Prostate gland (tissue), 2 donors: Measurements from ENCODE around the gene TSEN2. TPM values are rescaled to one million over a fixed set of nuclear protein-coding genes. Genes with fewer than 3 reads are reported as not detected.

ENCODE experiments used
- DNase-seq: peaks from one replicate; pipeline ENCODE4 v3.0.0-alpha.2; 2019; ENCODE audit warnings: low spot score
- H3K27ac ChIP-seq, 2 donors: fragments of 200-600 bp; sonication (generic); 2 replicates each; pipeline ENCODE4 v1.5.1; 2017 to 2019
- H3K27me3 ChIP-seq: fragments of 200-600 bp; sonication (generic); replicated peaks from 2 replicates; pipeline ENCODE4 v1.5.1; 2019; ENCODE audit not compliant: insufficient read depth
- H3K36me3 ChIP-seq, 2 donors: fragments of 200-600 bp; sonication (generic); 1 replicate in 1 of 2; 2 replicates in 1 of 2; pipeline versions ENCODE4 v1.5.1 to v1.8.1; 2017 to 2019
- H3K4me1 ChIP-seq: fragments of 200-600 bp; sonication (generic); replicated peaks from 2 replicates; pipeline ENCODE4 v1.5.1; 2019
- H3K4me3 ChIP-seq, 2 donors: fragments of 200-600 bp; sonication (generic); 2 replicates each; pipeline ENCODE4 v1.5.1; 2017 to 2019
- H3K9me3 ChIP-seq: fragments of 200-600 bp; sonication (generic); 2 replicates; pipeline ENCODE4 v1.5.1; 2017
- CTCF ChIP-seq, 4 experiments: fragments of 200-600 bp in 2 of 4; fragments of 450-650 bp in 2 of 4; sonication (generic) in 2 of 4; IDR thresholded peaks; 1 replicate in 3 of 4; 2 replicates in 1 of 4; pipeline ENCODE4 v1.5.1; 2016 to 2019; ENCODE audit warnings: antibody characterized with exemption in 4 of 4, mild to moderate bottlenecking in 2 of 4, moderate library complexity in 2 of 4
- POLR2A ChIP-seq: fragments of 450-650 bp; IDR thresholded peaks from one replicate; pipeline ENCODE4 v1.6.1; 2016; ENCODE audit warnings: antibody characterized with exemption, mild to moderate bottlenecking
- POLR2AphosphoS5 ChIP-seq: sonication (generic); formaldehyde crosslinking; IDR thresholded peaks from one replicate; pipeline ENCODE4 v1.6.1; 2017; ENCODE audit warnings: antibody characterized with exemption
- WGBS: methylation state at CpG from one replicate; pipeline ENCODE4 v1.1.5; 2018; 5-methylcytosine and 5-hydroxymethylcytosine counted together
- intact Hi-C: fragments of 100-400 bp; cut with DNase I; formaldehyde crosslinking; loops from one replicate; pipeline ENCODE4 v1.14.2; 2022
- total RNA-seq, 2 donors: library from RNA; depleted of rRNA; stranded (reverse); fragments of >200 nt; gene quantifications; one replicate each; pipeline ENCODE4 v1.1.0, GENCODE V29; 2016

The TSEN2 gene
- total RNA-seq, 2 donors from 2014 or later, result 13.8 to 14.9 TPM

DNA sequence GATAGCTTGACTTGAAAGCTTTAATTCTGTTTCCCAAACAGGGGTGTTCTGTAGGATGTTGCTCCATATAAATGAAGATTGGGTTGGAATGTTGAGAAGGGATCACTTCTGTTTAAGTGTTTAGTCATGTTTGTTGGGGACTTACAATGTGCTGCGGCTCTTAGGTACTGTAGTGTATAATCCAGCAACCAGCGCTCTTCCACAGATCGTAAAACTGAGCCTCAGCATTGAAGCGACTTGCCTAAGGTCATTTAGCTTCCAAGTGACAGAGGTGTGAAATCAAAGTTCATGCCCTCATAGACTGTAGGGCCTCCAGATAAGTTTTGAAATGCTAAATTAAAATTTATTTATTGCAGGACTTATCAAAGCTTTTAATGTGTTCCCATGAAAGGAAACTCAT is 74.4 kb downstream of the TSEN2 start:
- H3K36me3 ChIP-seq, result no peaks in the 10 kb centered on the region
- WGBS, result 56% methylated on average over 4 of the region's 4 CpGs
- intact Hi-C loops, result loop anchor here (5.0 to 10.0 kb wide), 3 partner anchors 71 to 276 kb away; partner anchors contain the start of gene RAF1
- H3K9me3 ChIP-seq, result no peaks in the 10 kb centered on the region
- H3K4me3 ChIP-seq, result no peak overlapping the region
- no peak for TF ChIP-seq POLR2A
- TF ChIP-seq POLR2AphosphoS5, result no peak
- TF ChIP-seq CTCF (IDR thresholded peaks at IDR 0.05), result no peak
- peaks cover 8% of the 10 kb centered on the region for H3K27me3 ChIP-seq
- no peak overlapping the region for H3K27ac ChIP-seq
- DNase-seq, result no peak
- H3K4me1 ChIP-seq, result peaks cover 2% of the 10 kb centered on the region

GRCh38 chr3:12559520-12559919 is 75.2 kb downstream of the TSEN2 start:
- H3K4me3 ChIP-seq, result no peak overlapping the region
- H3K27ac ChIP-seq, result no peak overlapping the region
- TF ChIP-seq POLR2A (no peak), POLR2AphosphoS5 (no peak), CTCF (IDR thresholded peaks at IDR 0.05) (no peak)
- DNase-seq, result no peak
- H3K27me3 ChIP-seq, result no peaks in the 10 kb centered on the region
- H3K36me3 ChIP-seq, result no peaks in the 10 kb centered on the region
- intact Hi-C loops, result loop anchor here (5.0 to 10.0 kb wide), 3 partner anchors 72 to 275 kb away; partner anchors contain the start of gene RAF1
- no peaks in the 10 kb centered on the region for H3K4me1 ChIP-seq
- 82% methylated on average over 3 of the region's 3 CpGs for WGBS
- H3K9me3 ChIP-seq, result no peaks in the 10 kb centered on the region

GRCh38 chr3:12560505-12561190 is 76.4 kb downstream of the TSEN2 start:
- DNase-seq, result no peak
- H3K27ac ChIP-seq, result no peak overlapping the region
- no peaks in the 10 kb centered on the region for H3K36me3 ChIP-seq
- H3K9me3 ChIP-seq, result no peaks in the 10 kb centered on the region
- H3K4me3 ChIP-seq, result no peak overlapping the region
- 83% methylated on average over 5 of the region's 5 CpGs for WGBS
- no peaks in the 10 kb centered on the region for H3K27me3 ChIP-seq
- no peaks in the 10 kb centered on the region for H3K4me1 ChIP-seq
- TF ChIP-seq POLR2A, result no peak
- intact Hi-C loops, result no loop called here

GRCh38 chr3:12561397-12561796 is 77.1 kb downstream of the TSEN2 start:
- H3K9me3 ChIP-seq, result no peaks in the 10 kb centered on the region
- H3K4me1 ChIP-seq, result no peaks in the 10 kb centered on the region

GRCh38 chr3:12562451-12562850 is 78.2 kb downstream of the TSEN2 start:
- TF ChIP-seq CTCF (IDR thresholded peaks at IDR 0.05) (no peak), POLR2AphosphoS5 (no peak), POLR2A (no peak)
- Histone ChIP-seq H3K27ac (no peak overlapping the region), H3K4me1 (no peaks in the 10 kb centered on the region), H3K36me3 (no peaks in the 10 kb centered on the region), H3K4me3 (no peak overlapping the region), H3K9me3 (no peaks in the 10 kb centered on the region), H3K27me3 (no peaks in the 10 kb centered on the region)
- 62% methylated on average over 1 of the region's 1 CpG for WGBS
- intact Hi-C loops, result no loop called here
- DNase-seq, result no peak

More at GRCh38 chr3:12561397-12561796, 77.1 kb downstream of the TSEN2 start:
- H3K27ac ChIP-seq, result no peak overlapping the region
- DNase-seq, result no peak
- 38% methylated on average over 2 of the region's 2 CpGs for WGBS
- H3K27me3 ChIP-seq, result no peaks in the 10 kb centered on the region
- intact Hi-C loops, result no loop called here
- no peak overlapping the region for H3K4me3 ChIP-seq
- H3K36me3 ChIP-seq, result no peaks in the 10 kb centered on the region
- TF ChIP-seq CTCF (IDR thresholded peaks at IDR 0.05), result no peak
- no peak for TF ChIP-seq POLR2A
- TF ChIP-seq POLR2AphosphoS5, result no peak
